GM11168 (cell line): ENCODE results near the gene CWC22.
"Not testable (repeated sequence)": the region's sequence is repeated elsewhere in the genome, so short reads cannot be mapped to it uniquely, and the experiment has no call there.

Source experiments
- in situ Hi-C: fragments of 300-500 bp; cut with MboI; formaldehyde crosslinking; loops from one replicate; pipeline ENCODE4 v1.12.0; 2022; ENCODE audit warnings: low sequenced_read_pairs; ENCODE audit not compliant: unreplicated experiment

The CWC22 gene

DNA sequence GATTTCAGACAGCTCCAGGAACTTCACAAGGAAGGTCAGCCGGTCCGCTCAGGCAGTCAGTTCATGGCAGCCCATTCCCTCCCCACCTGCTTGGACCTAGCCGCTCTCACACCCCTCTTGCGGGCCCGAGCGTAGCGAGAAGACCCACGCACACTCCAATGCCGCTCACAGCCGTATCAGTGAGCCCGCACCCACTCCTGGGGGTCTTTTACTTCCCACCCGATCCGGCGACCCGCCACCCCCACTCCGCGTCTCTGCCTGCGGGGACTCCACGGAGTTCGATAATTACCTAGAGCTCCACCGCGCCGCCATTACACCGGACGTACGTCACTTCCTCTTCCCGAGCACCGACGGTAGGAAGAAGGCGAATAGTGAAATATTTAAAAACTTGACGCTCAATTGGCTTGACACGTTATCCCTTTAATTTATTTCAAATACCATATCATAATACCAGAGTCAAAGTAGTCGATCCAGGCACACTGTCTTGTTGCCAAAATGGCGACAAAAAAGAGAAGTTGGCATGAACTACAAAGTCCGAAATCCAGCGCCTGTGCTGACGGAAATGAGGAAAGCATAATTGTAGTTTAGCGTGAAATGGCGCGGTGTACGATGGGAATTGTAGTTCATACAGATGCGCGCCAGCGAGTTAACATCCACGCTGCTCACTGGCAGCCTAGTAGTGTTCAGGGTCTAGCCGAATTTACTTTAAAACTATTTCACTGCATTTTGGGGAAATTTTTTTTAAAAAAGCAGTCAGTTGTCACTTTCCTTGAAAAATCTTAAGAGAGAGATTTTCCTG, at the start of gene CWC22:
Gene CWC22 (minus strand): TSS at position 517 of the 799 bp plus-strand sequence. CDS start 13,956 bp downstream, outside the sequence.
- in situ Hi-C loops = no loop called here

DNA sequence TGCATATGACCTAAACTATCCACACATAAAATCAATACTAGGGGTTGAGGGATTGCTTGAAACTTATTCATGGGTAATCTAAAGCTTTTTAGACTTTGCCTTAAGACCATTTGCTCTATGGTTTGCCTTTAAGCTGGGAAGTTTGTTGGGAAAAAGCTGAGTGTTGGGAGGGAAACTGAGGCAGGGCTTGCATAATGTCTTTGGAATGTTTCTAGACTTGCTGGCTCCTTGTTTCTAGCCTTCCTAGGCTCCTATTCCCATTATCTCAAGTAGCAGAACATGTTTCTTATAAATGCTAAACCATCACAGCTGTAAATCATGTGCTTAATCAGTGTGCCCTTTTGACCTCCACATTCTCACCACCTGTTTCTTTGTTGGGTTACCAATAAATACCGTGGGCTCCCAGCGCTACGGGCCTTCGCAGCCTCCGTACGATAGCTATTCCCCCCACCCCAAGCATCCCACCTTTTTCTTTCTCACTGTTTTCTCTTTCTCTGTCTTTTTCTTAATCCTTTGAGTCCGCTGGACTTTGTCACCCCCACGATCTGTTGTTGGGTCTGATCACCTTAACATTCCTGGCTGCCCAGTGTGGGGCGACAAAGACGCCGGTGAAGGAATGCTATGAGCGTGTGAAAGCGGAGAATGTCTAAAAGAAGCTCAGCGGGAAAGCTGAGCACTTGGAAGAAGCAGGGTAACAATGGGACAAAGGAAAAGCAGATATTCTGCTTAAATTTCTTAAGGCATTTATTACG, 49.4 kb upstream of the CWC22 start:
- in situ Hi-C loops = no loop called here

DNA sequence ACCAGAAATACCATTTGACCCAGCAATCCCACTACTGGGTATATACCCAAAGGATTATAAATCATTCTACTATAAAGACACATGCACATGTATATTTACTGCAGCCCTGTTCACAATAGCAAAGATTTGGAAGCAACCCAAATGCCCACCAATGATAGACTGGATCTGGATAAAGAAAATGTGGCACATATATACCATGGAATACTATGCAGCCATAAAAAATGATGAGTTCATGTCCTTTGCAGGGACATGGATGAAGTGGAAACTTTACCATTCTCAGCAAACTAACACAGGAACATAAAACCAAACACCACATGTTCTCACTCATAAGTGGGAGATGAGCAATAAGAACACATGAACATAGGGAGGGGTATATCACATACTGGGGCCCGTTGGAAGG, 47.5 kb upstream of the CWC22 start:
- in situ Hi-C loops = not testable (repeated sequence)

DNA sequence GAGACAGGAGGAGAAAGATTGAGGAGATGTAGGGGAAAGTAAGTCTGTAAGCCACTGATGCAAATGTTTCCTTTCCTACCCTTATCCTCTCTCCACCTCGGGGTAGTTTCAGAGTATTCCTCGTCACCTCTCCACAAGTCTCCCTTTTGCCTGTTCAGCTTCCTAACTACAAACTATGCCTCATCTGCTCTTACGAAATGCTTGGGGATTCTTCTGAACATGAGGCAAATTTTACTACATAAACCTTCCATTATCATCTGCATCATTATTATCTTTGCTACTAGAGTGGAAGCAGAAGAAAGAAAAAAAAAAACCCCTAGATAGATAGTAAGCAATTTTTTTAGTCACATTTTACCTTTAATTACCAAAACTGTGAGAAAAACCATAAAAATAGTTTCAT, 43.1 kb upstream of the CWC22 start:
- in situ Hi-C loops = no loop called here

DNA sequence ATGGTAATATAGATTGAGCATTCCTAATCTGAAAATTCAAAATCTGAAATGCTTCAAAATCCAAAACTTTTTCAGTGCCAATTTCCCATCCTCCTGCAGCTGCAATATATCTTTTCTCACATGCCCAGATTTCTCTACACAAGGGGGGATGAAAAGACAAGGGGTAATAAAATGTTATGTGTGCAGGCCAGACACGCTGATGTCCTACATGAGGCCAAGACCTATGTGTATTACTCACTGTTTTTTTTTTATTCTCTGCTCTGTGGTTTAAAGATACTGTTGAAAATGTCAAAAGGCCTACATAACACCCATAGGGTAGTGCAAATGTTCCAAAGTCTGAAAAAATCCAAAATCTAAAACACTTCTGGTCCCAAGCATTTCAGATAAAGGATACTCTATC, 41.2 kb upstream of the CWC22 start:
- in situ Hi-C loops = no loop called here

DNA sequence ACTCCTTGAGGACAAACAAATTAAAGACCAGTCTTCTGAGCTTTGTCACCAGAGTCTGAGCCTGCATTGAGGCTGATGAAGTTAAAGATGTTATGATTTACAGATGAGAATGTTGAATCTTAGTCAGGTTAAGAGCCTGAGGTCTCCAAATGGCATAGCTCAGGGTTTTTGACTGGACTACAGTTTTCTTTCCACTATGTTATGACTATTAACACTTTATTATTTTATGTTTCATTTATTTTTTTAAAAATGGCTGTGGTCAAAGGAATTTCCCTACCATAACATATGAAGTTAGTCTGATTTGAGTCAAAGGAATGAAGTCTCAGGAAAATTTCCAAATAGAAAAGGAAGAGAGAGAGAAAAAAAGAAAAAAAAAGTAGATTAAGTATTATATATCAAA, 39.7 kb upstream of the CWC22 start:
- in situ Hi-C loops = no loop called here

DNA sequence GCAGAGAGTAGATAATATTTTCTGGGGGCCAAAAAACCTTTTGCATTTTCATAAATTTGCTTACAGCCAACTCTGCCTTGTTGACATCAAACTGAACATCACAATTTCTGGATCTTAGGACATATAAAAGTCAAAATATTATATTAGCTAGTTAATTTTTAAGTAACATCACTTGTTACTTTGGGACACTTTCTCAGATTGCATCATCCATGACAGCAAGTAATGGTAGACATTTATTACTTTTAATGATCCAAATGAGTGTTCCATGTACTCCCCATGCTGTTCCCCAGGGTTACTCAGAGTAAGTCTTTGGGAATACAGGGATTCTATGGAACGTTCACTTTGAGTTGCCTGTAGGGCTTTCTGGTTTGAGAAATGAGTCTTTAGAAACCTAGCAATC, 39.1 kb upstream of the CWC22 start:
- in situ Hi-C loops = no loop called here

DNA sequence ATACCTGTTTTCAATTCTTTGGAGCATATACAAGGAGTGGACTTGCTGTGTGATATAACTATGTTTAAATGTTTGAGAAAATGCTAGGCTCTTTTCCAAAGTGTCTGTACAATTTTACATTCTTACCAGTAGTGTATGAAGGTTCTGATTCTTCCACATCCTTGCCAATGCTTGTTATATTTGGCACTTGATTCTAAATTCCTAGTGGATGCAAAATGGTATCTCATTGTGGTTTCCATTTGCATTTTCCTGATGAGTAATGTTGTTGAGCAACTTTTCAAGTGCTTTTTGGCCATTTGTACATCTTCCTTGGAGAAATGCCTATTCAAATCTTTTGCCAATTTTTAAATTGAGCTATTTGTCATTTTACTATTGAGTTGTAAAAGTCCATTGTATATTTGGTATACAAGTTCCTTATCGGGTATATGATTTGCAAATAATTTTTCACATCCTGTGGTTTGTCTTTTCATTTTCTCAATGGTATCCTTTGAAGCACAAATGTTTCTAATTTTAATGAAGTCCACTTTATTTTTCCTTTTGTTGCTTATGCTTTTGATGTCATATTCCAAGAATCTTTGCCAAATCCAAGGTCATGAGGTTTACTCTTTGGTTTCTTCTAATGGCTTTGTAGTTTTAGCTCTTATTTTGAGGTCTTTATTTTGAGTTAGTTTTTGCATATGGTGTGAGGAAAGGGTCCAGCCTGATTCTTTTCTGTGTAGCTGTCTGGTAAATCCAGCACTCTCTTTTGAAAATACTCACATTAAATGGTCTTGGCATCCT, 33.2 kb upstream of the CWC22 start:
- in situ Hi-C loops = no loop called here

DNA sequence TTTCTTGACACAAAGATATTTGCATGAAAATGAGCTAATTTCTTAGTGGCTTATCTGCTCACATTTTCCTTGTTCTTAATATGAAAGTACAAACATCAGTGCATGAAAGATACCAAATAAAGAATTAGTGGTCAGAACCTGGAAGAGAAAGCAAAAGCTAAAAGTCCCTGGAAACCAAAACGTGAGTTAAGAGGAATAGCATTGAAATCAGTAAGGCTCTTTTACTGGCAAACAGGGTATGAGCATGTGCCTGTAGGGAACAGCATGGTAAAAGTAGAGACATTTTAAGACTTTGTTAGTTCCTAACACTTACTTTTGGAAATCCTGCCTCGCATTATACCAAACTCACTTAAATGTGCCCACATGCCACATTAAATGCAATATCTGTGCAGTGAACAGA, 31.9 kb upstream of the CWC22 start:
- in situ Hi-C loops = no loop called here

DNA sequence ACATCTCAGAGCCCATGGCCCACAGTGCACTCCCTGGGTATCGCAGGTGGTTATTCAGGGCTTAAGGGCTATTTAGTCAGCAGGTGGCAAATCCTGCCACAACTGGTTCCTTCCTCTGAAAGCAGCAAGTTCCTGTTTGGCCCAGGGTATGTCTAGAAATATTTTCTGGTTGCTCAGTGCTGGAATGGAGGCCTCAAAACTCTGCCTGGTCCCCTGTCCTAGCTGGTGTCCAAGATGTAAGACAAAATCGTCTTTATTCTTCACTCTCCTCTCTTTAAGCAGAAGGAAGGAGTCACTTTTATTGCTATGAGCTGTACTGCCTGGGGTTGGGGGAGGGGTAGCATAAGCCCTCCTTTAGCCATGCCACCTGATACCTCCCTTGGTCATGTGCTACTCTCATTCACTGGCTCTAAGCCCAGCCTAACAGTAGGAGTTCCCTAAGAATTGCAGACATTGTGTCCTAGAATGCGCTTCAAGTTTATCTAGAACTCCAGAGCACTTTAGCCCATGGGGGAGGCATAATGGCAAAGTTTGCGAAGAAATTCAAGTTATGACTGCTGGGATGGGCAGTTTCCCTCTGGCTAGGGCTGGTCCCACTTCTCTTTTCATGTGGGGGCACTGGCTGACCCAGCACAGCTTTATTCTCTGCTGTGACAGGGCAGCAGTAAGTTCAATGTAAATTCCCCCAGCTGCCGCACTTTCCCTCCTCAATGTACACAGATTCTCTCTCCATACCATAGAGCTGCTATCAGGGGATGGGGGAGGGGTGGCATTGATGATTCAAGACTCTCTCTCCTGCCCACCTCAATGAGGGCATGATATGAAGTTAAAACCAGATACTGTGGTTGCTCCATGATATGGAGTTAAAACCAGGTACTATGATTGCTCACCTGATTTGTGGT, 27.1 kb upstream of the CWC22 start:
- in situ Hi-C loops = no loop called here

DNA sequence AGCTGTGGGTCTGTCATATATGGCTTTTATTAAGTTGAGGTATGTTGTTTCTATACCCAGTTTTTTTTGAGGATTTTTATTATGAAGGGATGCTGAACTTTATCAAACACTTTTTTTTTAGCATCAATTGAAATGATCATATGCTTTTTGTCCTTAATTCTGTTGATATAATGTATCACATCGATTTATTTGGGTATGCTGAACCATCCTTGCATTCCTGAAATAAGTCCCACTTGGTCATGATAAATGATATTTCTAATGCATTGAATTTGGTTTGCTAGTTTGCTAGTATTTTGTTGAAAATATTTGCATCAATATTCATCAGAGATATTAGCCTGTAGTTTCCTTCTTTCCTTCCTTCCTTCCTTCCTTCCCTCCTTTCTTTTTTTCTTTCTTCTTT, 22.5 kb upstream of the CWC22 start:
- in situ Hi-C loops = no loop called here

DNA sequence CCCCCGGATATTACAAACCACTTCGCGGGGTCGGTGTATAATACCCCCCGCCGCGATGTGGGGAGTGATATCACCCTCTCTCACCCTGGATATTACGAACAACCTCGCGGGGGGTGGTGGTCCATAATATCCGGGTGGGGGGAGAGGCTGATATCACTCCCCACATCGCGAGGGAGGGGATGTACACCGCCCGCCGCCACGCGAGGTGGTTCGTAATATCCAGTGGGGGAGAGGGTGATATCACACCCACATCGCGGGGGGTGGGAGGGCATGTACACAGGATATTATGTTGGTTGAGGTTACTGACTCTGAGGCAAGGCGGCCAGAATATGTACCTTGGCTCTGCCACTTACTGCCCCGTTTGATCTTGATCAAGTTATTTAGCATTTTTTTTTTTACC, 14.8 kb upstream of the CWC22 start:
- in situ Hi-C loops = no loop called here

DNA sequence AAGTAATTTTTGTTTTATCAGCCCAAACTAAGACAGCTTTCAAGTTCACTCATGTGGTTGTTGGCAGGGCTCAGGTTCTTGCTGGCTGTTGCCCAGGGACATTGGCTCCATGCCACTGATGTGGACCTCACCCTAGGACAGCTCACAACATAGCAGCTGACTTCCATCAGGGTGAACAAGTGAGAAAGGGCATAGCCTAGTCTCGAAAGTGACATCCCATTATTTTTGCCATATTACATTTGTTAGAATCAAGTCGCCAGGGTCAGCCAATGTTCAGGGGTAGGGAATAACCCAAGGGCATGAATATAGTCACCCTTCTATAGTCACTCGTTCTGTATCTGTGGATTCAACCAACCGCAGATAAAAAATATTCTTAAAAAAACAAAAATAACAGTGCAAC, 10.7 kb upstream of the CWC22 start:
- in situ Hi-C loops = no loop called here

DNA sequence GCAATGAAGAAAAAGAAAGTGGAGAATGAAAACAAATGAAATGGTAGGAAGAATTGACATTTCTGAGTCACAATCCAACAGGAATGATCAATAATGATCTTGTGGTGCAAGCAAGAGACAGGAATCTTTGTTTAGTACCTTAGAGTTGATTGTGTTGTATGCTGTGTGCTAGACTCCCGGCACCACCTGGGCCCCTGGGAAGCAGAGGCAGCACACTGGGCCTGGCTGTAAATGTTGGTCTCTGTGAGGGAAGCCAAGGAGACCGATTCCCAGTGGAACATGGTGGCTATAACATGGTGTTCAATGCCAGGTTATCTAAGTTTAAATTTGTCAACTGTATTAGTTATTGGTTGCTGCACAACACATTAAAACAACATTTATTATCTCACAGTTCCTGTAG, 9.8 kb upstream of the CWC22 start:
- in situ Hi-C loops = no loop called here

DNA sequence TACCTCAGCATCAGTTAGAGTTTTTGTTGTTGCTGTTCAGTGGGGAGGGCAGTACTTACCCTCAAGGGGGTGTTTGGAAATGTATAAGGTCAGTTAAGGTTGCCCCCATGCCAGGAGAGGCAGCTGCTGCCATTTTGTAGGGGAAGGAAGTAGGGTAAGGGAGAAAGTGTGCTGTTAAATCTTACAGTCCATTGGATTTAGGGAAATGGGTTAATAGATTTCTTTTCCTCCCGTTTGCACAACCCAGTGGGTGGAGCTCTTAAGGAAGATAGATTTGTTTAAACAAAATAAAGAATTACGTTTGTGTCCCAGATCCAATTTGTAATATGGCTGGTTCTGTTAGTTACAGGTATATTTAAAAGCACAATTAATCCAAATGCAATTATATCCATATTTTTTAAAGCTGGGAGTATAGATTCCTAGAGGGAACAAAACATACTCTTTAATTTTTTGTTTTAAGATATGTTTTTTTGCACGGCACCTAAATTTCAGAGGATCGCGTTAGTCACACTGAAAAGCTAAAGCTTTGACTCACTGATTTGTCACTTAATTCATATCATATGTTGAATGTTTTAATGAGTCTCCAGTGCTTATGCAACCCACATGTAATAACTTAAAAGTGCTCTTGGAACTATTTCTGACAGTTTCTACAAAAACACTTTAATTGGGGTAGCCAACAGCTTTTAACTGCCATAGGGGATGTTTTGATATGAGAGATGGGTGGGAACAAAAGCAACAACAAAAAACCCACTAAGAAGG, 9.0 kb upstream of the CWC22 start:
- in situ Hi-C loops = no loop called here

DNA sequence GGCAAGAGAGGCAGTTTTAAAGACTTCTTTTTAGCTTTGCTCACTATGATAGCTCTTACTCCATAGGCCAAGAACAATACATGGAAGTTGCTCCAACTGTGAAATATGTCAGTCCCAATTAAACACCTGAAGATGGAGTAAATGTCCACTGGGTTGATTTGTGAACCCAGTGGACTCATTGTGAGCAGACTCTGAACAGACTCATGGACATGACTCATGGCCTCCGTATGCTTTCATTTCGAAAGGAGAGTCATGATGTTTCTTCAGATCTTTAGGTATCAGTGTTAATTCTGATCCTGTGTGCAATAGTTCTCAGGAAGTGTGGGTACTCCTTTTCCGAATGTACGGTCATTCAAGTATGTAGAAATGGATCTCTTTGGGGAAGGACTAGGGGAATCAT, 5.4 kb upstream of the CWC22 start:
- in situ Hi-C loops = no loop called here

DNA sequence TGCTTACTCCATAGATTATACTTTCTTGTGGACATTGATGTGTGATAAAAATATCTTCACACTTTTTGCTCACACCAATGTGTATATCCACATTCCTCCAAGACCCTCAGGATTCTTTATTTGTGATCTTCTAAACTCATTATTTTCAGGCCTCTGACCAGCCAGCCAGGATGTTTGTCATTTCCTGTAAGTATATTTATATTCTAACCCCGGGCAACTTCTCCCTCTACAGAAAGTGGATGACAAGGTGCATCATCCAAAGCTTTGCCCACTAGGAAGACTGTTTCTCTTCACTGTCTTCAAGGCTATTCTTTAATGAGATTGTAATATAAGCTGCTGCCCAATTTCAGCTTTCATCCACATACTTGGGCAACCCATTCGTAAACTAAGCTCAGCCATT, 3.6 kb upstream of the CWC22 start:
- in situ Hi-C loops = no loop called here

DNA sequence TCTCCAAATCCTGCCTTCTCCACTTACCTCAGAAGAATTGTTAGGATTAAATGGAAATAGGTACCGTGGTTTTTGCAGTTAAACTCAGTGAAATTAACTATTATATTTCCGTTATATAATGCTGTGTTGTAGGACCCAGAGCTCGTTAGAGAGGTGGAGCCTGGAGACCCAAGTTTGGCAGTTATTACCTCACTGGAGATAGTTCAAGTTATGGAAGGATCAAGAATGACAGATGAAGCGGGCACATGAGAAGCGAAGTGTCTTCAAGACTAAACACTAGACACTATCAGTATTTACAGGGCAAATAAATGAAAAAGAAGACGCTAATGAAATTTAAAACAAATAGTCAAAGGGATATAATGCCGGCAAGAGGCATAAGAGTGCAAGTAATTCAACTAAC, 866 bp downstream of the CWC22 start:
- in situ Hi-C loops = no loop called here

DNA sequence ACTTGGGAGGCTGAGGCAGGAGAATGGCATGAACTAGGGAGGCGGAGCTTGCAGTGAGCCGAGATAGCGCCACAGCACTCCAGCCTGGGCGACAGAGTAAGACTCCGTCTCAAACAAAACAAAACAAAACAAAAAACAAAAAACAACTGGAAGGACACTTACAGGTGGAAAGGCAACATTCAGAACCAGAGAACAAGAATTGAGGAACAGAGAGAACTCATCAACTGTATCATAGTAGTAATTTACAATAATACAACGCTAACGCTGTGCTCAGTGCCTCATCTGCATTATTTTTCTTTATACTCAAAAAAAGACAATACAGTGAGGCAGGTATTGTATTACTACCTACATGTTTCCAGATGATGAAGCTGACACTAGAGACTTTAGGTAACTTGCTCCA, 1.6 kb downstream of the CWC22 start:
- in situ Hi-C loops = not testable (repeated sequence)
